ENCODE data around the gene CD53.

DNA sequence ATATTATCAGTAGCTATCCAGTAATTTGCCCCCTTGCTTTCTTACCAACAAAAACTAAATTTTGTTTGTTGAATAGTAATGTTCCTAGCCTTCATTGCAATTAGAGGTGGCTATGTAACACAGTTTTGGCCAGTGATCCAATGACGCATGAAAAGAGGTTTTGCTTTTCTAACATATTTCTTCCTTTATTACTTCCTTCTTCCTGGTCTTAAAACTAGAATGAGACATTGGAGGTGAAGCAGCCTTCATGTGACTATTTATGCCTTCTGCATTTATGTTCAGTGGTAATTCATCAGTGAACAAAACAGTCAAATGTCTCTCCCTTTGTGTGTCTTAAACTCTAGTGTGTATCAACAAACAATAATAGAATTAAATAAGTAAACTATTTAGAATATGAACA lies 55.2 kb downstream of the CD53 start:
- TF ChIP-seq, protein P1, sequence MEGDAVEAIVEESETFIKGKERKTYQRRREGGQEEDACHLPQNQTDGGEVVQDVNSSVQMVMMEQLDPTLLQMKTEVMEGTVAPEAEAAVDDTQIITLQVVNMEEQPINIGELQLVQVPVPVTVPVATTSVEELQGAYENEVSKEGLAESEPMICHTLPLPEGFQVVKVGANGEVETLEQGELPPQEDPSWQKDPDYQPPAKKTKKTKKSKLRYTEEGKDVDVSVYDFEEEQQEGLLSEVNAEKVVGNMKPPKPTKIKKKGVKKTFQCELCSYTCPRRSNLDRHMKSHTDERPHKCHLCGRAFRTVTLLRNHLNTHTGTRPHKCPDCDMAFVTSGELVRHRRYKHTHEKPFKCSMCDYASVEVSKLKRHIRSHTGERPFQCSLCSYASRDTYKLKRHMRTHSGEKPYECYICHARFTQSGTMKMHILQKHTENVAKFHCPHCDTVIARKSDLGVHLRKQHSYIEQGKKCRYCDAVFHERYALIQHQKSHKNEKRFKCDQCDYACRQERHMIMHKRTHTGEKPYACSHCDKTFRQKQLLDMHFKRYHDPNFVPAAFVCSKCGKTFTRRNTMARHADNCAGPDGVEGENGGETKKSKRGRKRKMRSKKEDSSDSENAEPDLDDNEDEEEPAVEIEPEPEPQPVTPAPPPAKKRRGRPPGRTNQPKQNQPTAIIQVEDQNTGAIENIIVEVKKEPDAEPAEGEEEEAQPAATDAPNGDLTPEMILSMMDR (conservative IDR thresholded peaks at IDR 0.05): no peak
- TF ChIP-seq ZFX (IDR thresholded peaks at IDR 0.05): no peak

Measured in C4-2B (cell line).